GM23338 (cell line): ENCODE measurements around the gene PRDM5. TPM values are rescaled to one million over a fixed set of nuclear protein-coding genes. Genes with fewer than 3 reads are reported as not detected.

Experiments used
- ATAC-seq: fragments of 200-7000 bp; cut with Tn5 transposase; 3 replicates; pipeline ENCODE4 v1.9.1; 2020
- DNase-seq: peaks from one replicate; pipeline ENCODE4 v3.0.0-alpha.2; 2015; ENCODE audit warnings: low spot score
- H2AFZ ChIP-seq: fragments of 200-600 bp; sonication (generic); 2 replicates; pipeline ENCODE4 v1.8.0; 2016; ENCODE audit warnings: antibody characterized with exemption, mild to moderate bottlenecking, moderate library complexity
- H3F3A ChIP-seq: fragments of 200-600 bp; sonication (generic); replicated peaks from 2 replicates; pipeline ENCODE4 v1.8.0; 2017; ENCODE audit warnings: antibody characterized with exemption, mixed run types, low read depth
- H3K27ac ChIP-seq: fragments of 200-600 bp; sonication (generic); 2 replicates; pipeline ENCODE4 v1.6.1; 2016; ENCODE audit warnings: low read depth
- H3K27me3 ChIP-seq: fragments of 200-600 bp; sonication (generic); 2 replicates; pipeline ENCODE4 v1.8.0; 2016; ENCODE audit warnings: mild to moderate bottlenecking, mixed run types, moderate library complexity; ENCODE audit not compliant: insufficient read depth
- H3K36me3 ChIP-seq: fragments of 200-600 bp; sonication (generic); 2 replicates; pipeline ENCODE4 v1.8.0; 2016; ENCODE audit warnings: mild to moderate bottlenecking; ENCODE audit not compliant: insufficient read depth
- H3K4me1 ChIP-seq: fragments of 200-600 bp; sonication (generic); 2 replicates; pipeline ENCODE4 v1.8.0; 2016; ENCODE audit warnings: mild to moderate bottlenecking, moderate library complexity; ENCODE audit not compliant: insufficient read depth
- H3K4me2 ChIP-seq: fragments of 200-600 bp; sonication (generic); 2 replicates; pipeline ENCODE4 v1.7.1; 2017; ENCODE audit warnings: mixed run types
- H3K4me3 ChIP-seq: fragments of 200-600 bp; sonication (generic); 2 replicates; pipeline ENCODE4 v1.6.1; 2016; ENCODE audit warnings: mixed run types
- H3K79me2 ChIP-seq: fragments of 200-600 bp; sonication (generic); replicated peaks from 2 replicates; pipeline ENCODE4 v1.8.0; 2017; ENCODE audit warnings: mild to moderate bottlenecking; ENCODE audit not compliant: insufficient read depth
- H3K9me2 ChIP-seq: fragments of 200-600 bp; sonication (generic); 2 replicates; pipeline ENCODE4 v1.8.0; 2017; ENCODE audit not compliant: insufficient read depth
- H4K20me1 ChIP-seq: fragments of 200-600 bp; sonication (generic); replicated peaks from 2 replicates; pipeline ENCODE4 v1.8.0; 2017; ENCODE audit warnings: mild to moderate bottlenecking; ENCODE audit not compliant: insufficient read depth
- H3K27ac Mint-ChIP-seq: 2 replicates; pipeline ENCODE4 v1.8.0; 2020; ENCODE audit warnings: inconsistent platforms, mild to moderate bottlenecking, moderate library complexity, mixed read lengths
- H3K27me3 Mint-ChIP-seq: 3 replicates; pipeline ENCODE4 v1.8.0; 2022; ENCODE audit warnings: low read depth, mild to moderate bottlenecking, moderate library complexity, mixed read lengths, inconsistent platforms; ENCODE audit not compliant: insufficient read depth, poor library complexity
- H3K36me3 Mint-ChIP-seq: 3 replicates; pipeline ENCODE4 v1.8.0; 2021; ENCODE audit warnings: low read depth, mild to moderate bottlenecking, inconsistent platforms, moderate library complexity, mixed read lengths
- H3K4me1 Mint-ChIP-seq: 3 replicates; pipeline ENCODE4 v1.8.0; 2020; ENCODE audit warnings: mild to moderate bottlenecking, inconsistent platforms, mixed read lengths
- H3K4me3 Mint-ChIP-seq: 3 replicates; pipeline ENCODE4 v1.8.0; 2021; ENCODE audit warnings: moderate library complexity, mild to moderate bottlenecking, inconsistent platforms, mixed read lengths
- H3K9me3 Mint-ChIP-seq: 3 replicates; pipeline ENCODE4 v1.8.0; 2020; ENCODE audit warnings: moderate library complexity, mild to moderate bottlenecking, inconsistent platforms, mixed read lengths
- CREB1 ChIP-seq: fragments of 250-450 bp; sonication (Bioruptor Pico); IDR thresholded peaks from 2 replicates; pipeline ENCODE4 v1.5.0; 2020; ENCODE audit warnings: low read depth, mild to moderate bottlenecking, moderate library complexity
- CTCF ChIP-seq, 2 experiments: fragments of 200-600 bp in 1 of 2; sonication (generic) in 1 of 2; conservative IDR thresholded peaks; 2 replicates each; pipeline versions ENCODE4 v1.5.1 to v1.6.1; 2016 to 2017; ENCODE audit warnings: antibody characterized with exemption in 2 of 2, low read depth in 2 of 2, mild to moderate bottlenecking in 2 of 2, moderate library complexity in 1 of 2
- ETS1 ChIP-seq: IDR thresholded peaks from 2 replicates; pipeline ENCODE4 v1.6.1; 2016; ENCODE audit warnings: antibody characterized with exemption
- EZH2 ChIP-seq: fragments of 200-600 bp; sonication (generic); IDR thresholded peaks from one replicate; pipeline ENCODE4 v1.8.0; 2017; ENCODE audit warnings: antibody characterized with exemption, mild to moderate bottlenecking, low read depth; ENCODE audit not compliant: unreplicated experiment
- EZH2phosphoT487 ChIP-seq: fragments of 200-600 bp; sonication (generic); IDR thresholded peaks from one replicate; pipeline ENCODE4 v1.8.1; 2018; ENCODE audit warnings: antibody characterized with exemption; ENCODE audit not compliant: unreplicated experiment
- JUNB ChIP-seq: IDR thresholded peaks from one replicate; pipeline ENCODE4 v1.6.1; 2016; ENCODE audit warnings: antibody characterized with exemption; ENCODE audit not compliant: unreplicated experiment
- NANOG ChIP-seq: IDR thresholded peaks from 2 replicates; pipeline ENCODE4 v1.6.1; 2016; ENCODE audit warnings: antibody characterized with exemption, borderline replicate concordance
- POLR2AphosphoS5 ChIP-seq: IDR thresholded peaks from 2 replicates; pipeline ENCODE4 v1.6.1; 2016; ENCODE audit warnings: antibody characterized with exemption, low read depth
- REST ChIP-seq: IDR thresholded peaks from one replicate; pipeline ENCODE4 v1.6.1; 2018; ENCODE audit warnings: antibody characterized with exemption; ENCODE audit not compliant: unreplicated experiment
- STAT1 ChIP-seq: IDR thresholded peaks from one replicate; pipeline ENCODE4 v1.6.1; 2016; ENCODE audit warnings: antibody characterized with exemption; ENCODE audit not compliant: unreplicated experiment
- ZNF114 ChIP-seq: fragments of 250-450 bp; sonication (Bioruptor Pico); IDR thresholded peaks from 2 replicates; pipeline ENCODE4 v1.5.0; 2020; ENCODE audit warnings: mild to moderate bottlenecking, moderate library complexity
- ZNF331 ChIP-seq: fragments of 250-450 bp; sonication (Bioruptor Pico); IDR thresholded peaks from 2 replicates; pipeline ENCODE4 v1.5.0; 2020; ENCODE audit warnings: low read depth, mild to moderate bottlenecking, moderate library complexity
- ZNF462 ChIP-seq: fragments of 250-450 bp; sonication (Bioruptor Pico); IDR thresholded peaks from 2 replicates; pipeline ENCODE4 v1.5.0; 2020; ENCODE audit warnings: mild to moderate bottlenecking, moderate library complexity
- polyA plus RNA-seq: library from polyadenylated mRNA; unstranded; fragments of >200 nt; fragmentation: Nextera tagmentation; extraction: Ambion mirVana; gene quantifications from 2 replicates; pipeline ENCODE4 v1.2.1, GENCODE V29; 2016
- total RNA-seq: library from RNA; depleted of rRNA; stranded (reverse); fragments of >200 nt; shearing (Covaris generic); gene quantifications from 2 replicates; pipeline ENCODE4 v1.2.3, GENCODE V29; 2014

The PRDM5 gene
- total and polyA plus RNA-seq, 2 experiments from 2014 or later: 11.2 to 40.4 TPM

GRCh38 chr4:120765260-120765680 is 157.3 kb downstream of the PRDM5 start:
- no peak for DNase-seq
- no peaks in the 10 kb centered on the region for H3K4me1 Mint-ChIP-seq

More at GRCh38 chr4:120765260-120765680, 157.3 kb downstream of the PRDM5 start:
- Histone ChIP-seq H3K27me3 (no peaks in the 10 kb centered on the region), H3K27ac (no peak overlapping the region), H3K9me2 (no peaks in the 10 kb centered on the region), H3F3A (no peaks in the 10 kb centered on the region), H3K79me2 (no peaks in the 10 kb centered on the region), H3K4me1 (no peaks in the 10 kb centered on the region), H3K36me3 (no peaks in the 10 kb centered on the region), H3K4me3 (no peak overlapping the region), H3K4me2 (no peak overlapping the region), H4K20me1 (no peaks in the 10 kb centered on the region), H2AFZ (no peak overlapping the region)
- Mint-ChIP-seq H3K36me3 (peaks cover 5% of the 10 kb centered on the region), H3K27me3 (no peaks in the 10 kb centered on the region), H3K4me3 (no peak overlapping the region), H3K27ac (no peak overlapping the region), H3K9me3 (no peaks in the 10 kb centered on the region)
- no peak for ATAC-seq
- no peak for TF ChIP-seq CTCF (conservative IDR thresholded peaks at IDR 0.05; ENCODE audit: low read depth in 2 of 2)
- no peak for TF ChIP-seq REST
- no peak for TF ChIP-seq POLR2AphosphoS5
- TF ChIP-seq ZNF331 (CRISPR knock-in tag): no peak
- no peak for TF ChIP-seq ZNF114 (CRISPR knock-in tag)
- TF ChIP-seq CREB1 (CRISPR knock-in tag): no peak
- no peak for TF ChIP-seq EZH2phosphoT487
- no peak for TF ChIP-seq ZNF462 (CRISPR knock-in tag)
- TF ChIP-seq JUNB: no peak
- TF ChIP-seq NANOG: no peak
- TF ChIP-seq STAT1: no peak
- TF ChIP-seq ETS1: no peak
- TF ChIP-seq EZH2: no peak
